IPS-18c (cell line): ENCODE data around the gene TMEM72.
"Not testable (repeated sequence)": the region's sequence is repeated elsewhere in the genome, so short reads cannot be mapped to it uniquely, and the experiment has no call there.

Experiments
- H3K4me3 ChIP-seq: 2 replicates; pipeline ENCODE4 v1.7.0; 2013; ENCODE audit warnings: low read depth, mild to moderate bottlenecking, low read length, moderate library complexity; ENCODE audit not compliant: insufficient read depth
- H3K9me3 ChIP-seq: one replicate; pipeline ENCODE4 v1.6.1; 2013; ENCODE audit warnings: mild to moderate bottlenecking, low read length, moderate library complexity; ENCODE audit not compliant: control insufficient read depth, insufficient read depth

TMEM72 gene

DNA sequence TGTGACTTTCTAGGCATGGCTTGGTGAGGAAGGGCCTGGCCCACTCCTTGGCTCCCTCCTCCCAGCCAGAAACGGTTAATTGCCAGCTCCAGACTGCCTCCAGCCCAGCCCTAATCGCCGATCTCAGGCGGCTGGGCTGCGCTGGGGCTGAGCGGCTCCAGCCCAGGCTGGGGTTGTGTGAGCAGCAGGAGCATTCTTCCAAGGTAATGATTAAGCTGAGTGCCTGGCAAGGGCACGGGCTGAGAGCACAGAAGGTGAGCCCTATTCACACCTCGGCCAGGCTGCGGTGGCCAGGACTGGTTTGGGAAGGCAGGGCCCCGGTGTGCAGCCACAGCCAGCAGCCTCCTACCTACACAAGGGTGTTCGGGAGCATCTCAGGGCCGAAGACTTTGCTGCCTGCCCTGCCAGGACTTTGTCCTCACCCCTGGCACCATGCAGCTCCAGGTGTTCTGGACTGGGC is at the start of gene TMEM72:
Gene TMEM72 (plus strand): TSS at position 257 of the 460 bp plus-strand sequence. CDS start 176 bp downstream, at position 433.
- peaks cover under 1% of the 10 kb centered on the region for H3K9me3 ChIP-seq
- no peak within 1 kb of the TSS for H3K4me3 ChIP-seq

DNA sequence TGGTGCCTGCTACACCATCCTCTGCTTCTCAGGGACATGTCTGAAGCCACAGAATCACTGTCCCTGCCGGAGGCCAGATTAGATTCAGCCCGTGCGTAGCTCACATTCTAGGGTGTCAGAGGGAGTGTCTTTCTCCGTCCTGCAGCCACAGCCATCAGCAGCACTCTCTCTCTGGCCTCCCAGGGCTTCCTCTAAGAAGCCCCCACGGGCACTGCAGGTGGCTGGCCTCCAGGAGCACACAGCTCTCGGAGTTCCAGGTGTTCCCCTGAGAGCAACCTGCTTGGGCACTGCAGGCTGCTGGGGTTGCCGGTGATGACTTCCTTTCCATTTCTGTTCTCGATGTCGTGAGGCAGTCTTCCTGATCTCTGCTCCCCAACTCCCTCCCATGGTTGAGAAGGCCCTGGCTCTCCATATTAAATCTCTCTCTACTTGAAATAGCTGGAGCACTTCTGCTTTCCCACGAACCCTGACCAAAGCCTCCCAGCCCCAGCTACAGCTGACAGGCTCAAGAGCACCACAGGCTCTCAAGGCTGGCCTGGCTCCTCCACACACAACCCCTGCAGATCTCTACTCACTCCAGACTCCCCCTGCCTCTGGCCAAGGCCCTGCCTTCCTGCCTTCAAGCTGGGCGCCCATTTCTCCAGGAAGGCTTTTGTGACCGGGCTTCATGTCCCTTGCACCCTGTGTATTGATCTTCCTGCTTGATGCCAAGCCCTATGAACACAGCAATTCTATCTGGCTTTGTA is 49.0 kb upstream of the TMEM72 start:
- Histone ChIP-seq H3K9me3 (peaks cover 2% of the 10 kb centered on the region), H3K4me3 (no peak overlapping the region)

DNA sequence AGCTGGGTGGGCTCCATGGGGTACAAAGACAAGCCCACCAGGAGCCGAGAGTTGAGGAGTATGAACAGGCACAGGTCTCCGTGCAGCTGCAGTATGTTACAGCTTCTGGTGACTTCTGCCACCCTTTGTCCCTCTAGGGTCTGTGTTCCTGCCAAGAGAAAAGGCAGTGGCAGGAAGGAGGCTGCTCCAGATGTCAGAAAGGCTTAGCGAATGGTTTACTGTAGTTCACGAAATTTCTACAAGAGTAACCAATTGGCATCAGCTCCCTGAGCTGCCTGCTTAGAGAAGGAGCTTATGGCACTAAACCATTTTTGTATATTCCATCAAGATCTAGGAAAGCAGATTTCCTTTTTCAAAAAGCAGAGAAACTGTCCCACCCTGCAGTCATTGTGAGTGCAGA is 48.2 kb upstream of the TMEM72 start:
- peaks cover 2% of the 10 kb centered on the region for H3K9me3 ChIP-seq
- H3K4me3 ChIP-seq, result no peak overlapping the region

DNA sequence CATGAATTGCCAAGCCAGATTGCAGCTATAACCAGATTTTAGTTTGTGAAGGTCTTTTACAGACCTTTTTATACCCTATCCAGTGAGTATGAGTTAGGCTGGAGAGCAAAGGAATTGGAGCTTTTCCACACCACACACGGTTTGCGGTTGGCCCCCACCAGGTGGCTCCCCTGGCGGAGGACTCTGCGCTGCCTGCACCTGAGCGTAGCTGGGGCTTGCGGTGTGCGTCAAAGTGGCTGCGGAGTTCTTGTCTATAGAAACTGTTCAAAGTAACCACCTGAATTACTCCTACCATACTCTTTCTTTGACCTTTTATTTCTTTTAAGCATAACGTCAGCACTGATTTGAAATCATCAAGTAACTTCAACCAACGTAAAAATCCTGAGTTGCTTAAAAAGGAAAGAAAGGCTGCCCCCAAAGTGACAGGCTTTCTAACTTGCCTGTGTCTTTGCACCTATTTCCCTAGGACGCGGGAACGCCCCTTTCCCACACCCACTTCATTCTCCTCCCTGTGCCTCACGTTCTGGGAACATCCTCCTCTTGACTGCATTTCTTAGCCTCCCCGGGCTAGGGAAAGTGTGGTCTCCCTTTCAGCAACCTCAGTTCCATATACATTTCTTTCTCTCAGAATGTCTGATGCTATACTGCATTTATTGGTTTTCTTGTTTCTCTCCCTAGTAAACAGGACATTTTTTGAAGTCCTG is 47.6 kb upstream of the TMEM72 start:
- H3K4me3 ChIP-seq, result no peak overlapping the region
- H3K9me3 ChIP-seq, result peaks cover 2% of the 10 kb centered on the region

DNA sequence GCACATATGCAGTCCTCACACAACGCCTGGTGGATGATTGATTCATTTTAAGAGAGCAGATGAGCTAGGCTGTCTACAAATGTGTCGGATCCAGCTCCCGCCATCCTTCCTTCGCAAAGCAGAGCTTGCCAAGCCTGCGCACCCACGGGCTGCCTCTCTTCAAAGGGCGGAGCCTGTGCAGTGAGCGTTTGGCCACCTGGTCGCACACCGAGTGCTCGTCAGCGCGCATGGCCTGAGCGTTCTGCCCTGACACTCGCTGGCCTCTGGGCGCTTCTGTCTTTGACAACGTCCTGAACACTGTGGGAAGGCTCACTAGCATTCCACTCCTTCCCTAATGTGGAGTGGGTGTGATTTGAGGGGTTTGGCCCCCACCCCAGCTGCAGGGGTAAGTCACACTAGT is 47.1 kb upstream of the TMEM72 start:
- Histone ChIP-seq H3K4me3 (peak overlapping the region; percentile 60), H3K9me3 (peaks cover 2% of the 10 kb centered on the region)

DNA sequence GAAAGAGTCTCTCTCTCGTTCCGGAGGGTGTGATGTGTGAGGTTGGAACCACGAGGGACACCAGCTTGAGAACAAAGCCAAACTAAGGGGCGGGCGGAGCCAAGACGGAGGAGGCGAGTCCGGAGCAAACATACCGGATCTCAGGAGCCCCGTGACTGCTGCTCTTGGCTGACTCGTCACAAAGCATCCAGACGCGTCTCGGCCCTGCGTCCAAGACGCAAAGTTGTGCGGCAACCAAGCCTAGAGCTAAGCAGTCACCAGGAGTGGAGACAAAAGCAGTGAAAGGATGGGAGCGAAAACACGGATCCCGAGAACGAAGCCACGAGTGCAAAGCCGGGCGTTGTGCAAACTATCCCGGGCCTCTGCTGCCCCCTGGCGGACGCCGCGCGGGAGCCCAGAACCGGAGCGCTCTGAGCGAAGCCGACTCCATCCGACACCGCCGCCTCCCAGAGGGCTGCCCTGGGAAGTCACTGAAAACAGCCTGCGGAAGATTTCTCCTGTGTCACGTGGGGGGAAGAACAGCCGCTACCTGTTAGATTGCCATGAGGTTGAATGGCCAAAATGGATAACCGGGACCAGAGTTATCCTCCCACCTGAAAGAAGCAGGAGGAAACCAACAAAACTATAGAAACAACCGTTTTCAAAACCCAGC is 46.4 kb upstream of the TMEM72 start:
- Histone ChIP-seq H3K4me3 (peak overlapping the region; percentile 60), H3K9me3 (peaks cover 2% of the 10 kb centered on the region)

DNA sequence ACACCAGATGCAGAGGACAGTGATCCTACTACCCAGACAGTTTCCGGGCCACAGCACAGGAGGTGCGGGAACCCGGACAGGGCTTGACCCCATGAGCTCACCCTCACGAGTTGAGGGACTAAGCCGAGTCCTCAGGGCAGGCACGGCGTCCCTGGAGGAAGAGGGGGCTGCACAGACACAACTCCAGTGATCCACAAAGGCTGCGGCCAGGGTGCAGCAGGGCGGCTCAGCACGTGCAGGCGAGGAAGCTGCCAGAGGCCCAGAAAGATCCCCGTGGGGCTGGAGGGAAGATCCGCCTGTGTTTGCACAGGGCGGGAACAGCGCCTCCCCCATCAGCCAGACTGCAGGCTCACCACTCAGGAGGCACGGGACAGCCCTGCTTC is 45.9 kb upstream of the TMEM72 start:
- H3K4me3 ChIP-seq, result no peak overlapping the region

DNA sequence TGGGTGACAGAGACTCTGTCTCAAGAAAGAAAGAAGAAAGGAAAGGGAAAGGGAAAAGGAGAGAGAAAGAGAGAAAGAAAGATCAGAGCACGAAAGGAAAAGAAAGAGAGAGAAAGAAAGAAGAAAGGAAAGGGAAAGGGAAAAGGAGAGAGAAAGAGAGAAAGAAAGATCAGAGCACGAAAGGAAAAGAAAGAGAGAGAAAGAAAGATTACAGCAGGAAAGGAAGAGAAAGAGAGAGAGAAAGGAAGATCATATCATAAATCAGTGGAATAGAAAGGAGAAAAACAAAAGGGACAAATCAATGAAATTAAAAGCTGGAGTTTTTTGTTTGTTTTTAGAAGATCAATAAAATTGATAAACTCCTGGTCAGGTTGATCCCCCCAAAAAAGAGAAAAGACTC is 44.8 kb upstream of the TMEM72 start:
- not testable (repeated sequence) for H3K4me3 ChIP-seq, H3K9me3 ChIP-seq

More for the DNA sequence above, 45.9 kb upstream of the TMEM72 start:
- peaks cover 2% of the 10 kb centered on the region for H3K9me3 ChIP-seq

DNA sequence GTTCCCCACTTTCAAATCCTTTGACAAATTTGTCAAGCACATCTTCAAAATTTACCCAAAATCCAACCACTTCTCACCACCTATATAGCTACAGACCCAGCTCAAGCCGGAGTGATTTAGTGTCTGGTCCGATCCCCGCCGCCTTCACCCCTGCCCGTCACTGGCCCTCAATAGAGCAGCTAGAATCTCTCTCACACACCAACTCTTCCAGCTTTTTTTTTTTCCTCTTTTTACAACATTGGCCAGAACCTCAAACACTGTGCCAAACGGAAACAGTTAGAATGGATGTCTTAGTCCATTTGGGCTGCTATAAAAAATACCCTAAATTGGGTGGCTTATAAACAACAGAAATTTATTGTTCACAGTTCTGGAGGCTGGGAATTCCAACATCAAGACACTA is 41.1 kb upstream of the TMEM72 start:
- Histone ChIP-seq H3K4me3 (no peak overlapping the region), H3K9me3 (no peaks in the 10 kb centered on the region)

DNA sequence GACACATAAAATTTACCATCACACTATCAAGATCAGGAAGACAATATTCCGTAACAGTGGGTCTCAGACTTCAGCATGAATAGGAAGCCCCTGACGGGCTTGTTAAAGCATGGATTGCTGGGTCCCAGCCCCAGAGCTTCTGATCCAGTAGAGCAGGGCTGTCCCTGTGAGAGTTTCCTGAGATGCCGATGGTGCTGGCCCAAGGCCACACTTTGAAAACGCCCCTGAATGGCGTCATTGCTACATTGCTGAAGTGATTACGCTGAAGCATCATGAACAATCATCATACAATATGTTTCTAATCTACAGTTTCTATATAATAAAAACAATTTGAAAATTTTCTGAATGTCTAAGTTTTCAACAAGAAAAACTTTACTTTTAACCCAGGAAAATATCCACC is 38.0 kb upstream of the TMEM72 start:
- Histone ChIP-seq H3K9me3 (no peaks in the 10 kb centered on the region), H3K4me3 (no peak overlapping the region)

DNA sequence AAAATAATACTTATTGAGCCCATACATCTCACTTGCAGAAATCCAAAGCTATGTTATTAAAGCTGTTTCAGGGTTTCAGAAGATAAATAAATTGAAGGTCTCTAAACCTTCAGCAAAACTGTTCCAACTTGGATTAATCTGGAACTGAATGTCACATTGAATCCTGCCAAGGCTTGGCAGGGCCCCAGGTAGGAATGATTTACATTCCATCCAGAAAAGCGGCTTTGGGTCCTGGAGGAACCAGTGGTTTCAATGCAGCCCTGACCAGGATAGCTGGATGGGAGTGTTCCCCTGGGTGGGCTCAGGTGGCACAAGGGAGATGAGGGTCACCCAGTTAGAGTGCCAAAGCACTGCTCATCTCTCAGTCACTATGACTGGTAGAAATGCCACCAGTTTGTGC is 37.0 kb upstream of the TMEM72 start:
- H3K9me3 ChIP-seq, result no peaks in the 10 kb centered on the region
- no peak overlapping the region for H3K4me3 ChIP-seq

DNA sequence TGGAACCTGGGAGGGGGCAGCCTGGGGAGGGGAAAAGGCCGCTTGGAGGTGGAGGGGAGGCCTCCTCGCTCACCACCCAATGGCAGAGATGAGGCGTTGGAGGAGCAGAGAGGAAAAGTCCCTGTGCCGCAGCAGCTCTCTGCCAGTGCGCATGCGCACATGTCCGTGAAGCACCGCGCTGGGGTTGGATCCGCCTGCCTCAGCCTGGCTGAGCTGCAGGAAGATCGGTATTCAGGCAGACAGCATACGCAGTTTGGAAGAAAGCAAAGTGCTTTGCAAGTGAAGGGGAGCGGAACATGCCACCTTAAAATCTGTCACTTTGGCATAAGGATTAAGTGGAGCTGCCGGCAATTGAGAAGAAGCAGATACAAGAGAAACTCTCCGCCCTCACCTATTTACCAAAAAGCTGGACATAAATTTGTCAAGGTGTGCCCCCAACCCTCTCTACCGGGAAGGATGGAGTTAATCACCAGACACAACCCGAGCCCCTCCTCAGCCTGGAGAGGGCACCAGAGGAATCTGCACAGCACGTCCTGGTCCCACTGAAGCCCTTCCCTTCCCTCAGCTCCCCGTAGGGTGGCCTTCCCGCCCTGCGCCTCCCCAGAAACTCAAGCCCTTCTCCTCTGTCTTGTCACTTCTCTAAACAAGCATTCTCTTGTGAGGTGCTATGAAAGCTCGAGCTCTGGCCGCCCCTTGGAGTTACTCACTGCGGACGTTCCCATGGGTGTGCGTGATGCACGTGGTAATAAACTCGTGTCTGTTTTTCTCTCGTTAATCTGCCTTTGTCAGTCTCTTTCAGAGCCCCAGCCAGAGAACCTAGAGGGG is 32.2 kb upstream of the TMEM72 start:
- peak overlapping the region; percentile 31; the same call in 1 of the 2 replicates for H3K4me3 ChIP-seq
- no peaks in the 10 kb centered on the region for H3K9me3 ChIP-seq

DNA sequence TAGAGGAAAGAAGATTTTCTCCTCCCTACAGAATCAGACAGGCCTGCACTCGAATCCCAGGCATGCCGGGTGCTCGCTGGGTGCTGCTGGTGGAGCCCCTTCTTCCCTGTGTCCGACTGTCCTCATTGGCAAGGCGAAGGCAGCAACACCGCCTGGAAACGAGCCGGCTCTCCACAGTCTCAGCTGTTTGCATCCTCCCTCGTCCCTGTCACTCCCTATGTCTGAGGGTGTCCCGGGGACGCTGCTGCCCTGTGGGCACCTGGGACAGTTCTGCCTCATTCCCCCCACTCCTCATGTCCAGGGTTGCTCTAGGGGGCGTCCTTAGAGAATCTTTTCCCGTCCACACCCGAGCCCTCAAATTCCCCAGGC is 31.6 kb upstream of the TMEM72 start:
- peak overlapping the region; percentile 31; the same call in 1 of the 2 replicates for H3K4me3 ChIP-seq
- H3K9me3 ChIP-seq, result no peaks in the 10 kb centered on the region

DNA sequence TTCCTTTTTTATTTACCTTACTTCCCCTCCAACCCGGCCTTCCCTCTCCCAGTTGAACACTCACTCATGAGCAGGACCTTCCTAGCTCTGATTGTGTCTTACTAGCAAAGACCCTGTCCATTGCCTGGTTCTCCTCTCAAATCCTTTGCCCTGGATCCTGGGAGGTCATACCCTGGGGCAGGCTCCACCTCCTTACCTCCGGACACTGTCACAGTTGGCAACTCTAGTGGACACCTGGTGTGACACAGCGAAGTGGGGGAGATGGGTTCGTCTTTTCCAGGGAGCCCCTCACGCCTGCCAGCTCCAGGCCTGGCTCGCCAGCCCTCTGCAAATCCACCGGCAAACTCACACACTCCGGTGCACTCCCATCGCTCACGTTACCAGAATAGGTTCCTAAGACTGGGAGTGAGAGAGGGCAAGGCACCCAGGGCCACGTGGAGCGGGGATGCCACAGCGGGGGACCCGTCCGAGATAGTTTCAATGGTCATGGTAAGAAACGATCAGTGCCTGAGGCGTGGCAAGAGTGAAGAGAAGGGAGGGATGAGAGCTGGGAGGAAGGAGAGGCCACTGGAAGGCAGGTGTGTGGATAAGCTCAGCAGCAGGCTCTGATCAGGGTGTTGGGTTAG is 30.9 kb upstream of the TMEM72 start:
- no peaks in the 10 kb centered on the region for H3K9me3 ChIP-seq
- no peak overlapping the region for H3K4me3 ChIP-seq

DNA sequence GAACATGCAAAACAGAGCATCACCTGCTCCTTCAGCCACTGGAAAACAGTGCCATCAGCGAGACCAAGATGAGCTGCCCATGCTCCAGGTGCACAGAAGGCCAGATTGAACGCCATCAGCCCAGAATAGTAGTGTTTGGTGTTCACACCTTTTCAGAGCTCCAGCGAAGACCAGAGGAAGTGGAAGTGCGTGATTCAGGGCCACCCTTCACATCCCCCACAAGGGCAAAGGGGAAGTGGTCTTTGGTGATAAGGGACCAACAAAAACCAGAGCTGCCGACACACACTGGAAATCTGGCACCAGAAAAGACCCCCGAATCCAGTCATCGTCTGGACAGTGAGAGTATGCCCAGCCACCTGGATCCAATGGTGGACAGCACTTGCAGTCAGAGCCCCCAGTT is 29.5 kb upstream of the TMEM72 start:
- Histone ChIP-seq H3K4me3 (no peak overlapping the region), H3K9me3 (no peaks in the 10 kb centered on the region)

DNA sequence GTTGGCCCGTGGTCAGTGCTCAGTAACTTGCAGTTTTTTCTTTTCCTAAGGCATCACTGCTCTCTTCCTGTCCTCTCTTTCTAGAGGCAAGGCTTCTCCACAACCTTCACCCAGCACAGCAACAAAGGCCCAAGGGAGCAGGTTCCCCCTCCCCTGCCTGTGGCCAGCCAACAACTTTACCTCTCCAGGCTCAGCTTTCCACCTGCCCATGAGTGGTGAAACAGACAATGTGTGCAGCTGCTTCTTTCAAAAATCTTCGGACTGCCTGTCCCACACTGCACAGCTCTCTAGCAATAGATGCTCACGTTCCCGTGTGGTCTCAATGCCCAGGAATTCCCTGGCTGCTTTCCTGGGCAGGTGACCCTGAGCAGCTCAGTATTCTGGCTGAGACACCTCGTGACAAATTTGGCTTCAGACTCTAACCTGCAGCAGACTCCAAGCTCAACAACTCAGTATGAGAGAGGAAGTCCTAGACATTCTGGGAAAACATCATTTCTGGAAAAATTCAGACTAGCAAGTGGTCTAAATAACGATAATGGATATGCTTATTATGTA is 28.9 kb upstream of the TMEM72 start:
- H3K4me3 ChIP-seq, result no peak overlapping the region

More for the DNA sequence above, 28.9 kb upstream of the TMEM72 start:
- no peaks in the 10 kb centered on the region for H3K9me3 ChIP-seq
